ENCODE data around the gene RAD21L1. TPM values are rescaled to one million over a fixed set of nuclear protein-coding genes. Genes with fewer than 3 reads are reported as not detected.

RAD21L1 gene
- total RNA-seq, 4 donors from 2014 or later = not detected

DNA sequence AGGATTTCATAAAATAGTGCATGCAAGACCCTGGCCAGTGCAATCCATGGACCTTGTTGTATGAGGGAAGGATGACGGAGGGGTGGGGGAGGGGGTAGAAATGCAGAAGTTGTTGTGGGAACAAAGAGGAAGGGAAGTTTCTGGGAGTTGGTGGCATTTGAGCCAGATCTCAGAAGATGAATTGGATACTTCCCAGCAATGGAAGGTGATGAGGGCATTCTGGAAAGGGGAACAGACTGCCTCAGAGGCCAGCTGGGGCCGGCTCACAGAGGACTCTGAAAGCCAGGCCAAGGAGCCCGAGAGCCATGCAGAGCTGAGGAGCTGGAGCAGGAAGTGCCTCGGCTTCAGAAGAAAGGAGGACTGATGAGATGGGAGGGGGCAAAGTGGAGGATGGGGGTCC is 43.7 kb upstream of the RAD21L1 start:
- peaks cover 0 to 18% (median 10%) of the 10 kb centered on the region in 3 donors for H3K4me1 ChIP-seq
- H3K27ac ChIP-seq = no peak overlapping the region
- H3K36me3 ChIP-seq = peaks cover 0 to 22% of the 10 kb centered on the region in 2 donors
- peaks cover 38% of the 10 kb centered on the region for H3K27me3 ChIP-seq
- no peaks in the 10 kb centered on the region for H3K9me3 ChIP-seq
- no peak for ATAC-seq
- TF ChIP-seq POLR2AphosphoS5 (IDR thresholded peaks at IDR 0.05) = no peak
- no peak for TF ChIP-seq POLR2A (IDR thresholded peaks at IDR 0.05)
- no peak for TF ChIP-seq EP300 (IDR thresholded peaks at IDR 0.05)
- no peak for TF ChIP-seq CTCF (IDR thresholded peaks at IDR 0.05)
- H3K4me3 ChIP-seq = no peak overlapping the region
- 20 to 49% methylated on average over 1 to 4 of the region's 4 CpGs for WGBS, 2 donors (ENCODE audit: low coverage in 1 of 2)

- no peak overlapping the region for H3K27ac ChIP-seq
- no peak for ATAC-seq
- peaks cover 0 to 18% (median 10%) of the 10 kb centered on the region in 3 donors for H3K4me1 ChIP-seq
- no peak overlapping the region for H3K4me3 ChIP-seq
- no peaks in the 10 kb centered on the region for H3K9me3 ChIP-seq
- WGBS, 2 donors (ENCODE audit: low coverage in 1 of 2) = 55 to 73% methylated on average over 3 to 5 of the region's 6 CpGs
- peaks cover 38% of the 10 kb centered on the region for H3K27me3 ChIP-seq
- peaks cover 0 to 12% of the 10 kb centered on the region in 2 donors for H3K36me3 ChIP-seq
- TF ChIP-seq POLR2AphosphoS5 (IDR thresholded peaks at IDR 0.05) (no peak), POLR2A (IDR thresholded peaks at IDR 0.05) (no peak), EP300 (IDR thresholded peaks at IDR 0.05) (no peak), CTCF (IDR thresholded peaks at IDR 0.05) (no peak)
Observed at GRCh38 chr20:1183153-1183552, 42.7 kb upstream of the RAD21L1 start.

DNA sequence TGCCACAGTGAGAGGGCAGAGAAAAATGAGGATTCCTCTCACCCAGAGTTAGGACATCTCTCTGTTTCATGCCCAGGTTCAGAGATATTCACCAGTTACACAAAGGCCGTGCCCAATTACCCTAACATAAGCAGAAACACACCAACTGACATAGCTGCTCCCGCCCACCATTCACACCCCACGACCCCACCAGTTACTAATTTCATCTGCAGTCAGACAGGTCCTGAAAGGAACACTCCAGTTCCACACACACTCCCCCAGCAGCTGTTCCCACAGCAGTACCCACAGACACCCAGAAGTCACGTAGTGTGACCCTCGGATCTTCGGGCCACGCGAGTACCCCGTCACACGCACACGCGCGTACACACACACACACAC is 41.6 kb upstream of the RAD21L1 start:
- H3K4me3 ChIP-seq = peak overlapping the region in 1 of 2 donors; percentile 54
- H3K4me1 ChIP-seq = peaks cover 0 to 18% (median 10%) of the 10 kb centered on the region in 3 donors
- TF ChIP-seq POLR2A (IDR thresholded peaks at IDR 0.05) = no peak
- TF ChIP-seq EP300 (IDR thresholded peaks at IDR 0.05) = no peak
- TF ChIP-seq CTCF (IDR thresholded peaks at IDR 0.05) = no peak
- no peak for TF ChIP-seq POLR2AphosphoS5 (IDR thresholded peaks at IDR 0.05)
- no peaks in the 10 kb centered on the region for H3K9me3 ChIP-seq
- no peak overlapping the region for H3K27ac ChIP-seq
- H3K27me3 ChIP-seq = peaks cover 38% of the 10 kb centered on the region
- ATAC-seq = no peak
- 10 to 21% methylated on average over 2 to 3 of the region's 13 CpGs for WGBS, 2 donors (ENCODE audit: low coverage in 1 of 2)
- peaks cover 0 to 7% of the 10 kb centered on the region in 2 donors for H3K36me3 ChIP-seq

- peak within 1 kb of the TSS in 1 of 4 donors; percentile 51 for H3K27ac ChIP-seq
Observed at GRCh38 chr20:1184638-1185315, 41.1 kb upstream of the RAD21L1 start, which contains the start of gene TMEM74B. TMEM74B (minus strand) TSS chr20:1184981; CDS start chr20:1183801, 1,180 bp downstream.

More at GRCh38 chr20:1184638-1185315, 41.1 kb upstream of the RAD21L1 start, which contains the start of gene TMEM74B:
- no peak for TF ChIP-seq EP300 (IDR thresholded peaks at IDR 0.05)
- TF ChIP-seq CTCF (IDR thresholded peaks at IDR 0.05) = no peak
- TF ChIP-seq POLR2AphosphoS5 (IDR thresholded peaks at IDR 0.05) = no peak
- WGBS, 2 donors (ENCODE audit: low coverage in 1 of 2) = 0 to 5% methylated on average over 4 to 16 of the region's 76 CpGs
- H3K9me3 ChIP-seq = no peaks in the 10 kb centered on the region
- ATAC-seq = no peak
- peak within 1 kb of the TSS in 1 of 2 donors; percentile 54 for H3K4me3 ChIP-seq
- peaks cover 0 to 7% of the 10 kb centered on the region in 2 donors for H3K36me3 ChIP-seq
- H3K4me1 ChIP-seq = peaks cover 0 to 18% (median 10%) of the 10 kb centered on the region in 3 donors
- H3K27me3 ChIP-seq = peaks cover 38% of the 10 kb centered on the region

All from gastroesophageal sphincter (tissue), 4 donors.